Peyer's patch (tissue), 4 donors: ENCODE results near the gene FOXR1.

Experiments
- POLR2A ChIP-seq, 2 donors: fragments of 450-650 bp; IDR thresholded peaks; one replicate each; pipeline ENCODE4 v1.5.1; 2017; ENCODE audit warnings: antibody characterized with exemption in 2 of 2, mild to moderate bottlenecking in 2 of 2, moderate library complexity in 2 of 2
- TF ChIP-seq, protein P1 (sequence below), 6 experiments: fragments of 450-650 bp in 4 of 6; fragments of 200-600 bp in 2 of 6; sonication (generic) in 1 of 6; IDR thresholded peaks; one replicate each; pipeline ENCODE4 v1.5.1; 2017 to 2019; ENCODE audit warnings: antibody characterized with exemption in 6 of 6, mild to moderate bottlenecking in 3 of 6, moderate library complexity in 1 of 6

DNA sequence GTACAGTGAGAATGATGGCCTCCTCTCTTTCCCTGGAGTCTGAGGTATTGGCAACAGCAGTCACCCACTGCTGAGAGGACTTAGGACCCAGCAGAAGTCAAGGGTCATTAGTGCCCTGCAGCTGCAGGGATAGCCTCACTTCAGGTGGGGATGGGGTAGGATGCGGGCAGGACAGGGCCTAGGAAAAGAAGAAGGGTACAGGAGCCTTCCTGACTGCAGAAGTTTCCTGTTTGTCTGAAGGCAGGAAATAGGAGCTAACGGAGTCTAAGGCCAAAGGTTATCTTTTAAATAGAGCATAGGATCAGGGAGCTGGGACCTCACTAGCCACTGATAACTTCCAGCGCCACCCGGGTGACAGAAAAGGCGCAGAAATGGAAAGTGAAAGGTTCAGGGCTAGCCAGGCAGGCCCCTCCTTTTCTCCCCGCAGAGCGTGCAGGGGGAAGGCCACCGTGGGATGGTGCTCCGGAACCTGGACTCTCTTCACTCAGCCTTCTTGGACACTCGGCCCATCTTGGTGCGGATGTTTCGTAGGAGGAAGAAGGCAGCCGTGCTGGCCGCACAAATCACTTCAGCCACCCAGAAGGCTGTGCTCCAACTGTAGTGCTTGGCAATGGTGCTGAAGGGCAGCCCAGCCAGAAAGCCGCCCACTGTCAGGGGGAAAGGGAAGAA, 53.0 kb downstream of the FOXR1 start:
- TF ChIP-seq, protein P1, sequence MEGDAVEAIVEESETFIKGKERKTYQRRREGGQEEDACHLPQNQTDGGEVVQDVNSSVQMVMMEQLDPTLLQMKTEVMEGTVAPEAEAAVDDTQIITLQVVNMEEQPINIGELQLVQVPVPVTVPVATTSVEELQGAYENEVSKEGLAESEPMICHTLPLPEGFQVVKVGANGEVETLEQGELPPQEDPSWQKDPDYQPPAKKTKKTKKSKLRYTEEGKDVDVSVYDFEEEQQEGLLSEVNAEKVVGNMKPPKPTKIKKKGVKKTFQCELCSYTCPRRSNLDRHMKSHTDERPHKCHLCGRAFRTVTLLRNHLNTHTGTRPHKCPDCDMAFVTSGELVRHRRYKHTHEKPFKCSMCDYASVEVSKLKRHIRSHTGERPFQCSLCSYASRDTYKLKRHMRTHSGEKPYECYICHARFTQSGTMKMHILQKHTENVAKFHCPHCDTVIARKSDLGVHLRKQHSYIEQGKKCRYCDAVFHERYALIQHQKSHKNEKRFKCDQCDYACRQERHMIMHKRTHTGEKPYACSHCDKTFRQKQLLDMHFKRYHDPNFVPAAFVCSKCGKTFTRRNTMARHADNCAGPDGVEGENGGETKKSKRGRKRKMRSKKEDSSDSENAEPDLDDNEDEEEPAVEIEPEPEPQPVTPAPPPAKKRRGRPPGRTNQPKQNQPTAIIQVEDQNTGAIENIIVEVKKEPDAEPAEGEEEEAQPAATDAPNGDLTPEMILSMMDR (IDR thresholded peaks at IDR 0.05): no peak
- no peak for TF ChIP-seq POLR2A (IDR thresholded peaks at IDR 0.05)
